Endodermal cell (in vitro differentiated cells): Measurements from ENCODE around the gene CMSS1. TPM values are rescaled to one million over a fixed set of nuclear protein-coding genes. Genes with fewer than 3 reads are reported as not detected.

Experiments
- DNase-seq: peaks from one replicate; pipeline ENCODE4 v3.0.0-alpha.2; 2017
- H3K27ac ChIP-seq: 2 replicates; pipeline ENCODE4 v1.5.1; 2013; ENCODE audit warnings: mild to moderate bottlenecking, low read depth, low read length, moderate library complexity
- H3K27me3 ChIP-seq: 2 replicates; pipeline ENCODE4 v1.6.1; 2013; ENCODE audit warnings: mild to moderate bottlenecking, low read length, moderate library complexity; ENCODE audit not compliant: insufficient read depth, control insufficient read depth, poor library complexity, severe bottlenecking
- H3K36me3 ChIP-seq: 2 replicates; pipeline ENCODE4 v1.7.0; 2013; ENCODE audit warnings: mild to moderate bottlenecking, low read length, moderate library complexity; ENCODE audit not compliant: control insufficient read depth, insufficient read depth
- H3K4me1 ChIP-seq: one replicate; pipeline ENCODE4 v1.7.0; 2013; ENCODE audit warnings: low read length; ENCODE audit not compliant: control insufficient read depth, insufficient read depth
- H3K4me3 ChIP-seq: 2 replicates; pipeline ENCODE4 v1.5.1; 2013; ENCODE audit warnings: mild to moderate bottlenecking, low read length, moderate library complexity
- H3K9ac ChIP-seq: 2 replicates; pipeline ENCODE4 v1.6.1; 2013; ENCODE audit warnings: mild to moderate bottlenecking, low read length, moderate library complexity; ENCODE audit not compliant: poor library complexity, severe bottlenecking; ENCODE audit errors: extremely low read depth
- H3K9me3 ChIP-seq: 2 replicates; pipeline ENCODE4 v1.6.1; 2013; ENCODE audit warnings: mild to moderate bottlenecking, low read length, moderate library complexity; ENCODE audit not compliant: control insufficient read depth
- H3K27ac Mint-ChIP-seq: 2 replicates; pipeline ENCODE4 v1.8.0; 2020; ENCODE audit warnings: mixed read lengths
- H3K27me3 Mint-ChIP-seq: 2 replicates; pipeline ENCODE4 v1.8.0; 2021; ENCODE audit warnings: mild to moderate bottlenecking, mixed read lengths; ENCODE audit not compliant: insufficient read depth
- H3K36me3 Mint-ChIP-seq: 2 replicates; pipeline ENCODE4 v1.8.0; 2020; ENCODE audit warnings: low read depth, mixed read lengths
- H3K4me1 Mint-ChIP-seq: 2 replicates; pipeline ENCODE4 v1.8.0; 2020; ENCODE audit warnings: mixed read lengths
- H3K4me3 Mint-ChIP-seq: 2 replicates; pipeline ENCODE4 v1.8.0; 2020; ENCODE audit warnings: mild to moderate bottlenecking, moderate library complexity, mixed read lengths
- H3K9me3 Mint-ChIP-seq: 2 replicates; pipeline ENCODE4 v1.8.0; 2020; ENCODE audit warnings: mild to moderate bottlenecking, mixed read lengths
- CTCF ChIP-seq: fragments of 200-600 bp; sonication (generic); conservative IDR thresholded peaks from 2 replicates; pipeline ENCODE4 v1.5.0; 2021; ENCODE audit warnings: antibody characterized with exemption, mild to moderate bottlenecking
- WGBS, 2 experiments: methylation state at CpG; one replicate each; pipeline versions ENCODE4 v1.1.5 to v1.1.7; 2013; ENCODE audit warnings: missing lambda C conversion rate in 2 of 2, mixed read lengths in 1 of 2; ENCODE audit not compliant: insufficient coverage in 1 of 2, insufficient read length in 1 of 2; 5-methylcytosine and 5-hydroxymethylcytosine counted together
- total RNA-seq, 2 donors: library from RNA; stranded (reverse); fragmentation: NEBNext Ultra II Directional in 1 of 2; extraction: Animal tissue kit (Norgen Biotek cat#: 25700) in 1 of 2; gene quantifications; 2 replicates in 1 of 2; 3 replicates in 1 of 2; pipeline ENCODE4 v1.2.1, GENCODE V29; 2021

Gene CMSS1
- total RNA-seq, 2 donors from 2014 or later, result 48.5 to 50.8 TPM

GRCh38 chr3:100141586-100141985, 323.9 kb downstream of the CMSS1 start:
- DNase-seq, result no peak
- H3K36me3 Mint-ChIP-seq, result peaks cover 5% of the 10 kb centered on the region
- no peak overlapping the region for H3K27ac Mint-ChIP-seq
- H3K4me3 ChIP-seq, result no peak overlapping the region
- peaks cover 21% of the 10 kb centered on the region for H3K9me3 ChIP-seq
- H3K27me3 ChIP-seq, result no peaks in the 10 kb centered on the region
- no peaks in the 10 kb centered on the region for H3K36me3 ChIP-seq
- no peaks in the 10 kb centered on the region for H3K27me3 Mint-ChIP-seq
- H3K9me3 Mint-ChIP-seq, result peaks cover 17% of the 10 kb centered on the region
- no peak overlapping the region for H3K9ac ChIP-seq
- TF ChIP-seq CTCF, result no peak
- no peak overlapping the region for H3K4me3 Mint-ChIP-seq
- no peaks in the 10 kb centered on the region for H3K4me1 Mint-ChIP-seq
- 84% methylated on average over 1 of the region's 1 CpG; no CpG with 5 or more reads in 1 of the 2 experiments for WGBS, 2 experiments
- H3K4me1 ChIP-seq, result no peaks in the 10 kb centered on the region
- H3K27ac ChIP-seq, result no peak overlapping the region

GRCh38 chr3:100144255-100144866, 326.7 kb downstream of the CMSS1 start:
- H3K9me3 Mint-ChIP-seq, result peaks cover 17% of the 10 kb centered on the region
- 89 to 100% methylated on average over 1 of the region's 1 CpG for WGBS, 2 experiments
- Histone ChIP-seq H3K9me3 (peaks cover 21% of the 10 kb centered on the region), H3K4me3 (no peak overlapping the region), H3K9ac (no peak overlapping the region), H3K4me1 (no peaks in the 10 kb centered on the region), H3K27me3 (no peaks in the 10 kb centered on the region), H3K27ac (no peak overlapping the region), H3K36me3 (no peaks in the 10 kb centered on the region)
- peaks cover 5% of the 10 kb centered on the region for H3K4me1 Mint-ChIP-seq
- H3K36me3 Mint-ChIP-seq, result peaks cover 8% of the 10 kb centered on the region
- TF ChIP-seq CTCF, result no peak
- no peaks in the 10 kb centered on the region for H3K27me3 Mint-ChIP-seq
- no peak overlapping the region for H3K27ac Mint-ChIP-seq
- DNase-seq, result no peak
- no peak overlapping the region for H3K4me3 Mint-ChIP-seq

GRCh38 chr3:100149130-100149529, 331.5 kb downstream of the CMSS1 start:
- Mint-ChIP-seq H3K27ac (no peak overlapping the region), H3K36me3 (peaks cover 13% of the 10 kb centered on the region), H3K4me1 (peaks cover 34% of the 10 kb centered on the region), H3K9me3 (peaks cover 4% of the 10 kb centered on the region), H3K27me3 (no peaks in the 10 kb centered on the region), H3K4me3 (no peak overlapping the region)
- H3K4me3 ChIP-seq, result no peak overlapping the region
- peaks cover 7% of the 10 kb centered on the region for H3K4me1 ChIP-seq
- no peak overlapping the region for H3K9ac ChIP-seq
- 90 to 93% methylated on average over 2 of the region's 2 CpGs for WGBS, 2 experiments
- DNase-seq, result no peak
- peaks cover 7% of the 10 kb centered on the region for H3K9me3 ChIP-seq
- no peak overlapping the region for H3K27ac ChIP-seq
- no peaks in the 10 kb centered on the region for H3K27me3 ChIP-seq
- no peak for TF ChIP-seq CTCF
- no peaks in the 10 kb centered on the region for H3K36me3 ChIP-seq
